Right kidney (tissue), 1 donor: ENCODE measurements around the gene B3GNT9.

Source experiments
- DNase-seq: peaks from one replicate; pipeline ENCODE4 v3.0.0-alpha.2; 2016

The B3GNT9 gene

GRCh38 chr16:67112591-67113399, 38.0 kb downstream of the B3GNT9 start:
- no peak for DNase-seq

GRCh38 chr16:67111951-67112444, 38.8 kb downstream of the B3GNT9 start:
- DNase-seq, result no peak

GRCh38 chr16:67109407-67110135, 41.2 kb downstream of the B3GNT9 start, which contains the start of gene PHAF1:
TSS of gene PHAF1 (plus strand) at chr16:67109941. CDS start at chr16:67110176, 235 bp downstream.
- DNase-seq, result peak; percentile 98

- no peak for DNase-seq
These were observed 41.8 kb downstream of the B3GNT9 start for GRCh38 chr16:67108931-67109406.

GRCh38 chr16:67108489-67108888, 42.3 kb downstream of the B3GNT9 start:
- DNase-seq, result no peak

GRCh38 chr16:67105881-67106280, 44.9 kb downstream of the B3GNT9 start:
- no peak for DNase-seq

- no peak for DNase-seq
These were observed 45.6 kb downstream of the B3GNT9 start for GRCh38 chr16:67105246-67105645.

- DNase-seq, result no peak
These were observed 46.0 kb downstream of the B3GNT9 start for GRCh38 chr16:67104845-67105244.

- no peak for DNase-seq
These were observed 46.7 kb downstream of the B3GNT9 start for GRCh38 chr16:67104061-67104460.

GRCh38 chr16:67101311-67102082, 49.3 kb downstream of the B3GNT9 start:
- DNase-seq, result no peak

- no peak for DNase-seq
These were observed 50.1 kb downstream of the B3GNT9 start for GRCh38 chr16:67100569-67101310.

GRCh38 chr16:67098599-67098998, 52.2 kb downstream of the B3GNT9 start:
- DNase-seq, result no peak
